T follicular helper cell (primary cell): ENCODE data around the gene TRIM37.
A peak's percentile ranks its signal among the peaks of the same experiment; 100 is the strongest.

Experiments
- DNase-seq: peaks from one replicate; pipeline ENCODE4 v3.0.0-alpha.2; 2020; ENCODE audit warnings: low read depth

TRIM37 gene

DNA sequence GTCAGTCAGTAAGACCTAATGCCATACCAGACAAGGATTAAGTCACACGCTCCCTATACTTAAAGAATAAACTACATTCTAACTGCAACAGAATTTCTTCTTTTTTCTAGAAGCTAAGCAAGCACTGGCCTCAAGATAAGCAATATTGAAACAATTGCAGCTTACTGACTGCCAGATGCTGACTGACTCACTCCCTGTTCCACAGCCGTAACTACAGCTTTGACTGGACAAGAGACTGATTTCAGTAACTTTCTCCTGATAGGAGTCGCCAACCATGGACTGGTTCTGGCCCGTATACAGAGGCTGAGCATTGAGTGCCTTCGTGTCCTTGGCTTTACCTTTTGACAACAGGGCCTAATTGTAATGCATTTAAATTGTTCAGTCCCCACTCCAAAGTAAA, 67.9 kb downstream of the TRIM37 start:
- DNase-seq = no peak

DNA sequence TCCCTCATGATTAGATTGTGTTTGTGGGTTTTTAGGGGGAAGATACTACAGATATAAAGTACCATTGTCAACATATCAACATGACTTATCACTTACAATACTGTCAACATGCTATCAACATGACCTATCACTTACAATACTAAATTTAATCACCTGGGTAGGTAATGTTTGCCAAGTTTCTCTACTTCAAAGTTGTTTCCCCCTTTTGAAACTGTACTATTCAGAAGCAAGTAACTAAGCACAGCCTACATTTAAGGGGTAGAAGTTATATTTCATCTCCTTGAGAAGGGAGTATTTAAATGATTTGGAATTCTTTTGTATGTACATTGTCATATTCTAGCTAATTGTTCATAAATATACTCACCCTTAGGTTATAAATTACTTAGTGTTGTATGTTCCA, 68.7 kb downstream of the TRIM37 start:
- no peak for DNase-seq

DNA sequence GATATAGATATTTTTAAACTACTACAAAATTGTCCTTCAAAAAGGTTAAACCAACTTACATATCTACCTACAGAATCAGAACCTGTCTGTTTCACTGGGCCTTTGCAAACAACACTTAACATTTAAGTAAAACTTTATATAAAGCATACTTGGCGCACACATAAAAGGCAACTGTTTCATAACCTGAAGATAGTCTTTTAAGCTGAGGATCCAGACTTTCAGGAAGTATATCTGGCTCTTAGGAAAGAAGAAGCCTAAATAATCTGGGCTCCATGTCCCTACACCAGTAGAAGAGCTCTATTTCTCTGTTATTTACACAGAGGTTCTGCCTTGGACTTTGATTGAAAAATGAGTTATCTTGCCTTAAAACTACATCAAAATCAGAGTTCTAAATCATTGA, 75.9 kb downstream of the TRIM37 start:
- DNase-seq = no peak

DNA sequence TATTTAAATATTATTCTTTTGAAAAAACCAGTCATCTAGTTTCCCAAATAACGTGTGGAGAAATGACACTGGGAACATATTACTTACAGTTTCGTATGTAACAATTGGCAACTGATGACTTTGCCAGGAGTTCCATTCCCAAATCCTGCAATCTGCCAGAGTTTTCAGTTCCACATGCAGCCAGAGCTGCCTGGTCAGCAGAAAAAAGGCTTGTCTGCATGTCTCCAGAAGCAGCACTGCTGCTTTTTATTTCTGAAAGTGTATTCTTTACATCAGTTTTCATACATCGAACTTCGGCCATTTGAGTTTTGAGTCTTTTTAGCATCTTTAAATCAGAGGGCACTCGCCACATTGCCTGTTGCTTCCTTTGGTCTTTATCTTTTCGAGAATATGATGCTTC, 78.4 kb downstream of the TRIM37 start:
- DNase-seq = no peak

DNA sequence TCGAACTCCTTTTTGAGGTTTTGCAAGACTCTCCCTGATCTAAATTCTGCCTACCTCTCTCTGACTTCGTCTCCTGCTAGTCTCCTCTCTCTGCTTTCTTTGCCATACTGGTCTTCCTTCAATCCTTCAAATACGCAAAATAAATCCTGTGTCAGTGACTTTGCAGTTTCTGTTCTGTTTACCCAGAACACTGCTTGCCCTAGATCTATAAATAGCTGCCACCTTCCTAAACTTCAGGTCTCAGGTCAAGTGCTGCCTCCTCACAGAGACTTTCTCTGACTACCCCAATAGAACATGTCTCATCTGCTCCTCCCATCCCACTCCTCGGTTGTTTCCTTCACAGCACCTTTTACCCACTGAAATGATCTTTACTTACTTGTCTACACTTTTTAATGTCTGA, 78.9 kb downstream of the TRIM37 start:
- no peak for DNase-seq

DNA sequence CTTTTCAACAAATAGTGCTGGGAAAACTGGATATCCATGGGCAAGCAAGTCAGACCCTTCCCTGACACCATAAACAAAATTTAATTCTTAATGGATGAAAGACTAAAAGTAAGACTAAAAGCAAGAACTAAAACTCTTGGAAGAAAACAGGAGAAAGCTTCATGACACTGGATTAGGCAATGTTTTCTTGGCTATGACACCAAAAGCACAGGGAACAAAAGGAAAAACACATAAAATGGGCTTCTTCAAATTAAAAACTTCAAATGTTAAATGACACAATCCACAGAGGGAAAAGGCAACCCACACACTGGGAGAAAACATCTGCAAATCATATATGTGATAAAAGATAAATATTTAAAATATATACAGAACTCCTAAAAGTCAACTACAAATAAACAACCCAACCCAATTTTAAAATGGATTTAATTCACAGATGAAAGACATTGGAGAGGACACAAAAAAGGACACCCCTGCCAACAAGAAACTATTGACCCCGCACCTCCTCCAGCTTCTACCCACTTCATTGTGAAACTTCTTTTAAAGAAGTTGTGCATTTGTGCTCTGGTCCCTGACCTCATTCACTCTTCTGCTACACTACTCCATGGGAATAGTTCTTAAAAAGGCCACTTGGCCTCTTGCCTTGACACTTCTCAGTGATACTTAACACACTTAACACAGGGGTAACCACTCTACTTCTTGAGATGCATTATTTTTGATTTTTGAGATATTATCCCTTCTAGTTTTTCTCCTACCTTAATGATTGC, 80.3 kb downstream of the TRIM37 start:
- DNase-seq = no peak

DNA sequence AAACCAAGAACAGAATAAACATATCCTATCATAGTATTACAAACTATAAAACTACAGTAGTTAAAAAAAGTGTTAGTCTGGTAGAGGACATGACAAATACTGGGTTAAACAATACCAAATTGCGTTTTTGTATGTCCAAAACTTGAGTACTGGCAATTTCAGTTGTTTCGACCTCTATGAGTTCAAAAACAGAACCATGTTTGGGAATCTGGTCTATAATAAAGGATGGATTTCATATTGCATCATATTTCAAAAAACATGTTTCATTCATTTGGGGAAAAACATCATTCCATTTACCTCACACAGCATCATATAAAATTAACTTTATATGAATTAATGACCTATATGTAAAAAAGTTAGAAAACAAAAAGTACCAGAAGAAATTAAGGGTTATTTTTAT, 81.8 kb downstream of the TRIM37 start:
- DNase-seq = no peak

DNA sequence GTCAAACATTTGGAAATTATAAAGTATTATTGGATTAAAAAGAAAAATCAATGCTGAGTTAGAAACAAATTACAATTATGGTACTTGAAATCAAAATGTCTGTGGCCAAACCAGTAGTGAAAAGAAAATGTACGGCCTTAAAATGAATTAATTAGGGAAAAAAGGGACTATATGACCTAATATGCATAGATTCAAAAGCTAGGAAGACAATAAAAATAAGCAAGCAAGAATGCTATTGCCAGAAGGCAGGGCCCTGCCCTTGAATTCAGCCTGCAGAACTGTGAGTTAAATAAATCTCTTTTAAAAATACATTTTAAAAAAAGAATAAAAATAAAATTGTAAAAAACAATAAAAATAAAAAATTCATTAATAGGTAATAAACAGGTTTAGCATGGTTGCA, 88.7 kb downstream of the TRIM37 start:
- no peak for DNase-seq

DNA sequence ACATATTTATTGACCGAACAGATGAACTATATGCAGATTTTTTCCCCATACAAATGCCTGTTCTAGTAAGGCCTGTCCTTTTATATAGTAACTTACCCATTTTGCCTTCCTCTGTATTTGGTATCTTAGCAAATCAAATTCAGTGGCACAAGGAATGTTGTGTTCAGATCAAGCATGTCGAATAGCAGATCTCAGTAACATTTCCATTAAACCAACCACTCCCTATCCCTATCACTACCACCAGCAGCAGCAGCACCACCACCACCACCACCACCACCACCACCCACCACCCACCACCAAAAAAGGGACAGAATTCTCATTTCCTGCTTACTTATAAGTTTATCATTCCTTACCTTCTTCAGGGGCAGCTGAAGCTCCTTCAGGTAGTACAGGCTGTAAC, 94.7 kb downstream of the TRIM37 start:
- no peak for DNase-seq

DNA sequence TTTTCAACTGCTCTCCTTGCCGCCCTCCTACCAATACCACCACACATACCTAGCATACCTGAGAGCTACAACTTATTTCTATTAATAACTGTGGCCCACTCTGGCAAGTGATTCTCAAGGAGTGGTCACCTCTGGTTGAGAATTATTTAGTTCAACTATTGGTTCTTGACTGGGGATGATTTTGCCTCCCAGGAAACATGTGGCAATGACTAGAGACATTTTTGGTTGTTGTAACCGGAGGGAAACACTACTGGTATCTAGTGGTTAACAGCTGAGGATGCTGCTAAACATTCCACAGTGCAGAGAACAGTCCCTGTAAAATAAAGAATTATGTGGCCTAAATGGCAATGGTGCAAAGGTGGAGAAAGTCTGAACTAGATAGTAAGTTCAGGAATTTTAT, 96.7 kb downstream of the TRIM37 start:
- no peak for DNase-seq

DNA sequence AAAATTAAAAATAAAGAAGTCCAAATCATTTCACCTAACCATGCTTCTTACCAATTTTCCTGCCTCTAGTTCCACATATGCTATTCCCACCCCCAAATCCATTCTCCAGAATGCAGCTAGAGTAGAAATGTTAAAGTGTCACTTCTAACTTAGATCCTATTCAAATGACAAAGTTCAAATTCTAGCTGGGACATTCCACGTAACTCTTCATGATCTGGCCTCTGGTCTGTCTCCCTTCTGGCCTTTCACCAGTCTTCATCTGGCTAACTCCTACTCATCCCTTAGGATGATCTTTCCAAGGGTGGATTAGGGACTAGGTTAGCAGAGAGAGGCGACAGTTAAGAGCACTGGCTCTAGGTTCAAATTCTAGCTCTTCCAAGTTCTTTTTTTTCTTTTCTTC, 97.9 kb downstream of the TRIM37 start:
- DNase-seq = no peak

DNA sequence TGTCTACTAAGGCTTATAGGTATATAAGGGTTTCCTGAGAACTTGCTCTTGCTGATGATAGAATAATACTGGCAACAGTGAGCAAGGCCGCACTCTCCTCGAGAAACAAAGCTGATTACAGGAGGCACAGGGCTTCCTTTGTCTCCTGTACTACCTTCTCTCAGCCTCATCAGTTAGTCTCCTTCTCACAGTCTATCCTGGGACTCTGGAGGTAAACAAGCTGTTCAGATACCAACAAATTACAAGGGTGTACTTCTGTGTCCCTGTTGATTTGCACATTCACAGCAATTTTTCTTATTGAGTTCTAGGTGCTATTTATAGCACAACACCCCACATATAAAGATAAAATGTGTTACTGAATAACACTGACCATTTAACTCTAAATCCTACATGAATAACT, 98.7 kb downstream of the TRIM37 start:
- no peak for DNase-seq

DNA sequence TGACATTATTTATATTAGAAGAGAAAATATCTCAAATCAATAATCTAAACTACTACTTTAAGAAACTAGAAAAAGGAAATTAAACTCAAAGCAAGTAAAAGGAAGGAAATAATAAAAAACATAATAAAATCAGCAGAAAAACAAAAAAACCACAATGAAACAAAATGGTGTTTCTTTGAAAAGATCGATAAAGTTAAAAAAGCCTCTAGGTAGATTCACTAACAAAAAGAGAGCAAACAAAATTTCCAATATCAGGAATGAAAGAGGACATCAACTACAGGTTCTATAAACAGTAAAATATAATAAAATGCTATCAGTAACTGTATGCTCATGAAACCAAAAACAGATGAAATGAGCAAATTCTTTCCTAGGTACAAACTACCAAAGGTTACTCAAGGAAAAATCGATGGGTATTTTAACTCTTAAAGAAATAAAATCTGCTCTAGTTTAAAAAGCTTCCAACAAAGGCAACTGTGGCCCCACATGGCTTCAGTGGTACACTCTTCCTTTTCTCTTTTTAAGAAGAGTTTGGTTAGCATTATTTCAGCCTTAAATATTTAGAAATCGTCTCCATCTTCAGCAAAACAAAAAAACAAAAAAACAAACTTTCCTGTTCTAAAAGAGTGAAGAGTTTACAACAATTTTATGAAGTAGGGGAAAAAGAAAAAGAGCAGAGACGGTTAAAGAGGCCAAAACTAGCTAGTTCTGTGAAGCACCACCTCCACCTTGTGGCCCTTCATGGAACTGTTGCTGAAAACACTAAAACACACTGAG, 102.2 kb downstream of the TRIM37 start:
- peak; percentile 52 for DNase-seq

DNA sequence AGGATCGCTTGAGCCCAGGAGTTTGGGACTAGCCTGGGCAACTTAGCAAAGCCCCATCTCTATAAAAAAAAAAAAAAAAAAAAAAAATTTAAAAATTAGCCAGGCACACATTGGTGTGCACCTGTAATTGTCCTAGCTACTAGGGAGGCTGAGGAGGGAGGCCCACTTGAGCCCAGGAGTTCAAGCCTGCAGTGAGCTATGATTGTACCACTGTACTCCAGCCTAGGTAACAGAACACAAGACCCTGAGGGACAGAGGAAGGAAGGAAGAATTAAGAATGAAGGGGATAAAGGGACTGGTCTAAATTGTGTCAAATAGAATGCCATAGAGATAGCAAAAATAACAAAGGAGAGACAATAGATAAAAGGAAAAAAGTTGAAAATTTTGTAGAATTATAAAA, 102.8 kb downstream of the TRIM37 start:
- no peak for DNase-seq

DNA sequence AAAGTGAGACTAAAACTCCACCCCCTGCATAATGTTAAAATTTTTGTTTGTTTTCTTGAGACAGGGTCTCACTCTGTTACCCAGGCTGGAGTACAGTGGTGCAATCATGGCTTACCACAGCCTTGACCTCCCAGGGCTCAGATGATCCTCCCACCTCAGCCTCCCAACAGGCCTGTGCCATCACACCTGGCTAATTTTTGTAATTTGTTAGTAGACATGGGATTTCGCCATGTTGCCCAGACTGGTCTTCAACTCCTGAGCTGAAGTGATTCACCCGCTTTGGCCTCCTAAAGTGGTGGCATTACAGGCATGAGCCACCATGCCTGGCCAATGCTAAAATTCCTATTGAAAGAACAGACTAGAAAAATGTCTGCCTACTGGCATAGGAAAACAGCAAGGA, 103.8 kb downstream of the TRIM37 start:
- DNase-seq = no peak

DNA sequence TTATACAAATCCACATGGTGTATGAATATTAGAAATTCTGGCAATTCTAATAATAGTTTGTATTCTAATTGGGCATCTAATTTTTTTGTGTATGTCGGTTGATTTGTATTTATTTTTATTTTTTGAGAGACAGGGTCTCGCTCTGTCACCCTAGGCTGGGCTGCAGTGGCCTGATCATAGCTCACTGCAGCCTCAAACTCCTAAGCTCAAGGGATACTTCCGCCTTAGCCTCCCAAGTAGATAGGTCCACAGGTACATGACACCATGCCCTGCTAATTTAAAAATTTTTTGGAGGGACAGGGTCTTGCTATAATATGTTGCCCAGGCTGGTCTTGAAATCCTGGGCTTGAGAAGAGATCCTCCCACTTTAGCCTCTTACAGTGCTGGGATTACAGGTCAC, 104.6 kb downstream of the TRIM37 start:
- DNase-seq = no peak

DNA sequence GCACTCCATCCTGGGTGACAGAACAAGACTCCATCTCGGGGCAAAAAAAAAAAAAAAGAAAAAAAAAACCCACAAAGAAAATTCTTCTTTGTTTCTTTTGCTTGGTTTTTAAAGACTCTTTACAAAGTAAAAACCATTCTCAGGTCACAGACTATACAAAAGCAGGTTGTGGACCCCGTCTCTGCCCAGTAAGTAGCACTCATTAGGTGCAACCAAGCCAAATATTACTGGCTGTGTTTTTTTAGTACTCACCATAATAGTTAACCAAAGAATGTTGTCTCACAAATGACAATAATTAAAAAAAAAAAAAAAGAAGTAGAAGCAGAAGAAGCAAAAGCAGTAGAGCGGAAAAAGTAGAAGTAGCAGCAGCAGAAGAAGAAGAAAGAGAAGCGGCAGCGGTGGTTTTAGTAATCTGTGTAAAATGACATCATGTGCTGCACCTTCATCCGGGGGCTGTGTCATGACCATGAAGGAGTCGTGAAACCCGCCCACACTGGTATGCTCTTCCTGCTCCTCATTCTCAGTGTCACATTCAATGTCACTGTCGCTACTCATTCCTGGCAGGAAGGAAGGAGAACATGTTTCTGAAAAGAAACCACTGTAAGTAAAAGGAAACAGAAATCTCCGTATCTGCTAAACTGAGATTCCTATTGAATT, 105.4 kb downstream of the TRIM37 start:
- DNase-seq = peak; percentile 57

DNA sequence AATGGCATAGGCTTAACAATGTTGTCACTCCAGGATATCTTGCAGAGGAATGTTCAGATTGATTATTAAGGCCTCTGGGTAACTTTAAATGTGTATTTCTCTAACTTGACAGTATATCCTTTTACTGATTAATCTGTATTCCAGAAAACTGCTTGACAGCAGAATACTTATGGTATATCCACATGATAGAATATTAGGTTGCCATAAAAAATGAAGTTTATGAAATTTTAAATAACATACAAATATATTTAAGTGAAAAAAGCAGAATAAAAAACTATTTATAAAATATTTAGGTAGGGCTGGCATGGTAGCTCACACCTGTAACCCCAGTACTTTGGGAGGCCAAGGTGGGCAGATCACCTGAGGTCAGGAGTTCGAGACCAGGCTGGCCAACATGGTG, 106.7 kb downstream of the TRIM37 start:
- DNase-seq = no peak

DNA sequence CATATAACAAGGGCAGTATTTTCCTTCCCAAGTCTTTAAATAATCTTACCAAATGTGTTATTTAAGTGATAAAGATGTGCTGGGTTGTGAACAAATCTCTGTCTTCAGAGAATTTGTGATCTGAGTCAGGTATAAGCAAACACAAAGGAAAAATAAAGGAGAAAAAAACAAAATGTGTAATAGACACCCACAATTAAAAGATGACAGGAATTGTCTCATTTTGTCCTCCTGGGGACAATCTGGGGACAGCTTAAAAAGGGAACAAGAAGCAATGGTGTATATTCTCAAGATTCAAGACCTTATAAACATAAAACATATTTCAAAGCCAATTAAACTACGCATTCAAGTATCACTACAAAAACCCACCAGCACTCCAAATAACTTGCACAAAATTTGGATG, 107.2 kb downstream of the TRIM37 start:
- no peak for DNase-seq

DNA sequence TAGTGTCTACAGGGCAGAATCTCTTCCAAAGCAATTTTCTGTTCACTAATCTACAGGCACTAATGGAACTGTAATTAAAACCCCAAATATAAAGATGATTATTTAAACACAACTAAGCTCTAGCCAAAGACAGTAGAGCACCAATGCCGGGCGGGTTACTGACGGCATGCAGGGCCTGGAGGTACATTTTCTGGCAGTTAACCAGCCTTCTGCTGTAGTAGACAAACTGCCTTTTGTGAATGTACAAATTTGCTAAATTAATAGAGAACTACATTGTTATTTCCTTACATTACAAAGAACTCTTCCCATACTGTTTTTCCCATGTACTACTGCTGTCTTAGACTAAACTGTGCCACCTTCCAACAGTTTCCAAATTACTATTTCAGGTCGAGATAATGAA, 107.8 kb downstream of the TRIM37 start:
- DNase-seq = no peak

DNA sequence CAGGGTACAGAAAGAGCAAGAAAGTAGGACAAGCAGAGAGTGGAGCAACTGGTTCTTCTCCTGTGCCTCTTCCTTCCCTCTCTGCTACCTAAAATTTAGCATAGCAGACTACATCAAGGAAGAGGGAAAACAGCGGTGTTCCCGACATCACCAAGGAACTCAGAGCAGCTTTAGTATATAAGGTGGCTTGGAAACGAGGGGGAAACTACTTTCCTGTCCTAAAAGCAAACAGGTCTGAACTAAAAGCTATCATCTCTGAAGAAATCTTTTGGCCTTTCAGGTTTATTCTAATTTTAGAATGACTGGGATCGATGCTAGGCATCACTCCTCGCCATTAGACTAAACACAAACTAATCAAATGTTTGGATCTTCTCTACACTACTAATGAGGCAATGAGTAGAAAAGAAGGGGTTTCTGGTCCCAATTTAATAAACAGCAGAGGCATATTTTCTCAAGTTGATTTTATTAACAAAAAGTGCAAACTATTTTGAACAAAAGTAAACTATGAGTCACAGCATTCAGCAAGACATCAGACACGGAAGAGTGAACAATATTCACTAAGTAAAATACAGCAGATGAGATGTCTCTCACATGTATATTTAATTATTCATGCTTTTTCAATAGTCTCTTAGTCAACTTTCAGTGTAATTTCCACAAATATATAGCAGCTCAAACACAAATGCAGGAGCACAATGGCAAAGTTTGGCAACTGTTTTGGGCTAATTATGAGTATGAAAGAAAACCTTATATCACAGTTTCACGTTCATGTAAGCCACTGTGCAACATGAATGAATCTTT, 108.7 kb downstream of the TRIM37 start:
- DNase-seq = no peak

DNA sequence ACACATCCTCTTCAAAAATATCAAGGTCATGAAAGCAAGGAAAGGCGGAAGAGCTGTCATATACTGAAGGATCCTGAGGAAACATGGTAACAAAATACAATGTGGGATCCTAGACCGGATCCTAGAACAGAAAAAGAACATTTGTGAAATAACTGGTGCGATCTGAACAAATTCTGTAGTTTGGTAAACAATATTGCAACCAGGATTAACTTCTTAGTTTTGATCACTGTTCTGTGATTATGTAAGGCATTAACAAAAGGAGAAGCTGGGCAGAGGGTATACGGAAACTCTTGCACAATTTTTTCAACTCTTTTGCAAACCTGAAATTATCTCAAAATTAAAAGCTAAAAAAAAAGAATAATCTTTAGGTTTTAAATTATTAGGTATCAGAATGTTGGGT, 109.7 kb downstream of the TRIM37 start:
- DNase-seq = no peak
